Glutamatergic neuron (in vitro differentiated cells): Measurements from ENCODE around the gene IFITM1. TPM values are rescaled to one million over a fixed set of nuclear protein-coding genes. Genes with fewer than 3 reads are reported as not detected.

Experiments used
- DNase-seq: peaks from one replicate; pipeline ENCODE4 v3.0.0; 2022
- H3K27ac Mint-ChIP-seq: one replicate; pipeline ENCODE4 v1.8.0; 2020; ENCODE audit warnings: mild to moderate bottlenecking, mixed read lengths, inconsistent platforms; ENCODE audit not compliant: unreplicated experiment
- H3K27me3 Mint-ChIP-seq: one replicate; pipeline ENCODE4 v1.8.0; 2020; ENCODE audit warnings: mild to moderate bottlenecking, moderate library complexity, mixed read lengths, inconsistent platforms; ENCODE audit not compliant: unreplicated experiment
- H3K36me3 Mint-ChIP-seq: one replicate; pipeline ENCODE4 v1.8.0; 2020; ENCODE audit warnings: mild to moderate bottlenecking, mixed read lengths, inconsistent platforms; ENCODE audit not compliant: unreplicated experiment
- H3K4me1 Mint-ChIP-seq: one replicate; pipeline ENCODE4 v1.8.0; 2020; ENCODE audit warnings: mild to moderate bottlenecking, low read depth, mixed read lengths, inconsistent platforms; ENCODE audit not compliant: unreplicated experiment
- H3K4me3 Mint-ChIP-seq: one replicate; pipeline ENCODE4 v1.8.0; 2020; ENCODE audit warnings: mild to moderate bottlenecking, mixed read lengths, inconsistent platforms; ENCODE audit not compliant: unreplicated experiment
- H3K9me3 Mint-ChIP-seq: one replicate; pipeline ENCODE4 v1.8.0; 2020; ENCODE audit warnings: mild to moderate bottlenecking, moderate library complexity, mixed read lengths, inconsistent platforms; ENCODE audit not compliant: unreplicated experiment
- total RNA-seq: library from RNA; stranded (reverse); fragmentation: NEBNext Ultra II Directional; extraction: Animal tissue kit (Norgen Biotek cat#: 25700); gene quantifications from one replicate; pipeline ENCODE4 v1.2.1, GENCODE V29; 2021; ENCODE audit not compliant: unreplicated experiment
- TF ChIP-seq, protein P1 (sequence below): fragments of 200-600 bp; sonication (generic); IDR thresholded peaks from one replicate; pipeline ENCODE4 v1.5.0; 2021; ENCODE audit not compliant: partially characterized antibody, unreplicated experiment

Gene IFITM1
- total RNA-seq, 1 donor from 2014 or later = 2.6 TPM

DNA sequence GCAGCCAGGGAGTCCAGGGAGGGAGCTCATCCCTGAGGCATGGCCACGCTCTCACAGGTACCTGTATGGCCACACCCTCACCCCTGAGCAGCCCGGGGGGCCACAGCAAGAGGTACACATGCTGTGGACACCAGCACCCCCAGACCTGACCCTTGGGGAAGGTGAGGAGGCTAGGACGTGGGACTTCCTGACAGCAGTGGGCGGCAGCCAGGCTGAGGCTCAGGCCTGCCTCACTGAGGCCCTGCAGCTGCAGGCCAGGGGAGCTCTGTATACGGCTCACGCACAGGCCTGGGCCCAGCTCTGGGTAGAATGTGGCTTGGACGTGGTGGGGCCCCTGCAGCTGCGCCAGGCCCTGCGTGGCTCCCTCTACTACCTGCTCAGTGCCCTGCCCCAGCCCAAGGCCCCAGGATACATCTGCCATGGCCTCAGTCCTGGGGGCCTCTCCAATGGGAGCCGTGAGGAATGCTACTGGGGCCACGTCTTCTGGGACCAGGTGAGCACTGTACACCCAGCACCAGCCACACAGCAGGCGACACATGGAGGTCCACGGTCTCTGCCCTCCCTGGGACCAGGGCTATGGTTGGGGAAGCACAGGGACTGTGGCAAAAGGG, 23.1 kb upstream of the IFITM1 start:
- Mint-ChIP-seq H3K4me3 (no peak overlapping the region), H3K9me3 (peaks cover 5% of the 10 kb centered on the region), H3K4me1 (no peaks in the 10 kb centered on the region), H3K36me3 (no peaks in the 10 kb centered on the region), H3K27ac (no peak overlapping the region), H3K27me3 (peaks cover 11% of the 10 kb centered on the region)
- DNase-seq = no peak
- TF ChIP-seq, protein P1, sequence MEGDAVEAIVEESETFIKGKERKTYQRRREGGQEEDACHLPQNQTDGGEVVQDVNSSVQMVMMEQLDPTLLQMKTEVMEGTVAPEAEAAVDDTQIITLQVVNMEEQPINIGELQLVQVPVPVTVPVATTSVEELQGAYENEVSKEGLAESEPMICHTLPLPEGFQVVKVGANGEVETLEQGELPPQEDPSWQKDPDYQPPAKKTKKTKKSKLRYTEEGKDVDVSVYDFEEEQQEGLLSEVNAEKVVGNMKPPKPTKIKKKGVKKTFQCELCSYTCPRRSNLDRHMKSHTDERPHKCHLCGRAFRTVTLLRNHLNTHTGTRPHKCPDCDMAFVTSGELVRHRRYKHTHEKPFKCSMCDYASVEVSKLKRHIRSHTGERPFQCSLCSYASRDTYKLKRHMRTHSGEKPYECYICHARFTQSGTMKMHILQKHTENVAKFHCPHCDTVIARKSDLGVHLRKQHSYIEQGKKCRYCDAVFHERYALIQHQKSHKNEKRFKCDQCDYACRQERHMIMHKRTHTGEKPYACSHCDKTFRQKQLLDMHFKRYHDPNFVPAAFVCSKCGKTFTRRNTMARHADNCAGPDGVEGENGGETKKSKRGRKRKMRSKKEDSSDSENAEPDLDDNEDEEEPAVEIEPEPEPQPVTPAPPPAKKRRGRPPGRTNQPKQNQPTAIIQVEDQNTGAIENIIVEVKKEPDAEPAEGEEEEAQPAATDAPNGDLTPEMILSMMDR = no peak

DNA sequence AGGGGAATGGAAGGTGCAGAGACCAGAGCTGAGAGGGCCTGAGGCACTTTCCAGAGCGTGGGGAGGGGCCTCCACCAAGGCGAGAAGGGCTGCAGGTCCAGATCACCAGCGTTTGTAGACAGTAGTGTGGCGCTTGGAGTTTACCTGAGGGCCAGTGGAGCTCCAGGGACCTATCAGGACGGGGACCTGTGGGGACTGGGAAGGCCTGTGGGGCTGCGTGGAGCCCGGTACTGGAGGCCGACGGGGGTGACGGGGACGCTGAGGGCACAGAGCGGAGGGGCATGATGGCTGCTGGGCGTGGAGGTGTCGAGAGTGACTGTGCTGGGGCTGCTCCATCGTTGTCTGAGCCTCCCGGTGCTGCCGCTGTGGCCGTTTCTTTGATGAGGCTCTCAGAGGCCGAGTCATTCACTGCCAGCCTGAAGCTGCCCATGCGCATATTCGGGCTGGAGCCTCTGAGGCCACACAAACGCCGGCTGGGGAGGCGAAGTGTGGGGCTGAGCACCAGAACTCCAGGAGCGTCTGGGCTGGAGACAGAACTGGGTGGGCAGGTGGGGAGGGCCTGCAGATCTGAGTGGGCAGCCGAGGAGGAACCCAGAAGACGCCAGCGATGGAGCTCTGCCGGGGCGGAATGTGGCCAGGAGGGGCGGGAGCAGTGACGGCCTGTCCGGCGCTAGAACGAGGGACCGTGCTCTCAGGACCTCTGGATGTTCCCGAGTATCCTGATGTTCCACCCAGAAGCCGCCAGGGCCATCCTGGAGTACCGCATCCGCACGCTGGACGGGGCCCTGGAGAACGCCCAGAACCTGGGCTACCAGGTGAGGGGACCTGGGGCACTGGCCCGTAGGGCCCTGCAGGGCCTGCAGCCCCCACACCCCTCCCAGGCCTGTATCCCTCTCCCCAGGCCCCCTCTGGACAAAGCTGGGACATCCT, 22.3 kb upstream of the IFITM1 start:
- peak; percentile 18 for DNase-seq
- no peak overlapping the region for H3K4me3 Mint-ChIP-seq
- H3K4me1 Mint-ChIP-seq = no peaks in the 10 kb centered on the region
- no peaks in the 10 kb centered on the region for H3K36me3 Mint-ChIP-seq
- H3K27me3 Mint-ChIP-seq = peaks cover 11% of the 10 kb centered on the region
- peaks cover 2% of the 10 kb centered on the region for H3K9me3 Mint-ChIP-seq
- no peak overlapping the region for H3K27ac Mint-ChIP-seq
- TF ChIP-seq, protein P1 = no peak

DNA sequence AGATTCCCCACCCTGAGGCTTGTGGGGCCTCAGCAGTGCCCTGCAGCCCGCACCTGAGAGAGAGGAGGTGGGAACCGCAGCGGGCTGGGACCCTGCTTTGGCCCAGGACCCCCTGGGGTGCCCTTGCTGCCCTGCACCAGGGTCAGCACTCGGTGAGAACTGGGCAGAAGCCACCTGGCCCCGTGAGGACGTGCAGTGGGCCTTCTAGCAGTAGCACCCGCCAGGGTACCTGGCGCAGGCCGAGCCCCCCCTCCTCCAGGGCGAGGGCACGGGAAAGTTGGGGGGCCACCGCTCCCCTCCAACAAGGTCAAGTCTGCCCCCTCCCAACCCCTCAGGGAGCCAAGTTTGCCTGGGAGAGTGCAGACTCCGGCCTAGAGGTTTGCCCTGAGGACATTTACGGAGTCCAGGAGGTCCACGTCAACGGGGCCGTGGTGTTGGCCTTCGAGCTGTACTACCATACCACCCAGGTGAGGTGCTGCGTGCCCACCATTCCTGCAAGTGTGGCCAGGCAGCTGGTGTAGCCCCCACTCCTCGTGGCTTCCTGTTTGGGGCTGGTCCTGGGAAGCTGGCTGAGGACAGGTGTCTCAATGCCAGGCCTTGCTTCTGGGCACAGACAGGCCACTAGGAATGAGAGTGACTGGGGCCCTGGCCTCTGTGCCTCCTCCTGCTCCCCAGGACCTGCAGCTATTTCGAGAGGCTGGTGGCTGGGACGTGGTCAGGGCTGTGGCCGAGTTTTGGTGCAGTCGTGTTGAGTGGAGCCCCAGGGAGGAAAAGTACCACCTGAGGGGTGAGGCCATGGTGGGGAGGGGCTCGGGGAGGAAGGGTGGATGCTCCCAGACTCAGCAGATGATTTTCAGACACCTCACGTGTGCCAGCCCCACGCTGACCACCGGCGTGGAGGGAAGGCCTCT, 21.4 kb upstream of the IFITM1 start:
- Mint-ChIP-seq H3K9me3 (peaks cover 2% of the 10 kb centered on the region), H3K4me1 (peaks cover 2% of the 10 kb centered on the region), H3K4me3 (no peak overlapping the region), H3K27me3 (peaks cover 10% of the 10 kb centered on the region), H3K27ac (no peak overlapping the region), H3K36me3 (no peaks in the 10 kb centered on the region)
- TF ChIP-seq, protein P1 = no peak
- peak; percentile 10 for DNase-seq

DNA sequence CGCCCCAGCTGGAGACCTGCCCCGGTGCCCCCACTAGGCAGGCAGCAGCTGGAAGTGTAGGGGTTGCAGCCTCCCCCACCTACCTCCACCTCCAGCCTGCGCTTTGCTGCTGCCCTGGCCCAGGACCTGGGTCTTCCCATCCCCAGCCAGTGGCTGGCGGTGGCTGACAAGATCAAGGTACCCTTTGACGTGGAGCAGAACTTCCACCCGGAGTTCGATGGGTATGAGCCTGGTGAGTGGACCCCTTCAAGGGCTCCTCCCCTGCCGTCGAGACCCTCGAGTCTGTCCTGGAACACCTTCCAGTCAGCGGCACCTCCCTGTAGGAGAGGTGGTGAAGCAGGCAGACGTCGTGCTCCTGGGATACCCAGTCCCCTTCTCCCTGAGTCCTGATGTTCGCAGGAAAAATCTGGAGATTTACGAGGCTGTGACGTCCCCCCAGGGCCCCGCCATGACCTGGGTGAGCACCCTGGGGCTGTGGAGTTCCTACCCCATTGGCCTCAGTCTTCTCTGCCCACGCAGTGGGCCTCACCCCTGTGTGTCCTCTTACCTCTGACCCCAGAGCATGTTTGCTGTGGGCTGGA, 20.5 kb upstream of the IFITM1 start:
- peaks cover 5% of the 10 kb centered on the region for H3K4me1 Mint-ChIP-seq
- peak; percentile 5 for DNase-seq
- H3K9me3 Mint-ChIP-seq = peaks cover 2% of the 10 kb centered on the region
- no peak overlapping the region for H3K4me3 Mint-ChIP-seq
- no peaks in the 10 kb centered on the region for H3K36me3 Mint-ChIP-seq
- TF ChIP-seq, protein P1 = no peak
- H3K27ac Mint-ChIP-seq = no peak overlapping the region
- H3K27me3 Mint-ChIP-seq = peaks cover 11% of the 10 kb centered on the region
